Mucosa of stomach (tissue), 1 donor: ENCODE measurements around the gene TRANK1.

Source experiments
- H3K27me3 ChIP-seq: one replicate; pipeline ENCODE4 v1.7.0; 2013; ENCODE audit warnings: mild to moderate bottlenecking, low read length; ENCODE audit not compliant: control insufficient read depth, insufficient read depth
- H3K36me3 ChIP-seq: one replicate; pipeline ENCODE4 v1.7.0; 2013; ENCODE audit warnings: low read length; ENCODE audit not compliant: control insufficient read depth, insufficient read depth
- H3K4me1 ChIP-seq: one replicate; pipeline ENCODE4 v1.7.0; 2013; ENCODE audit warnings: mild to moderate bottlenecking, low read length; ENCODE audit not compliant: control insufficient read depth, insufficient read depth
- H3K4me3 ChIP-seq: one replicate; pipeline ENCODE4 v1.7.0; 2013; ENCODE audit warnings: low read length
- H3K9ac ChIP-seq: one replicate; pipeline ENCODE4 v1.7.0; 2013; ENCODE audit warnings: mild to moderate bottlenecking, low read length, moderate library complexity
- H3K9me3 ChIP-seq: one replicate; pipeline ENCODE4 v1.7.0; 2013; ENCODE audit warnings: mild to moderate bottlenecking, low read length, moderate library complexity; ENCODE audit not compliant: control insufficient read depth
- donor health status: Pancreatic carcinoma.

The TRANK1 gene

GRCh38 chr3:36843065-36844051 lies 101.5 kb downstream of the TRANK1 start:
- H3K36me3 ChIP-seq = peaks cover 7% of the 10 kb centered on the region
- no peak overlapping the region for H3K4me3 ChIP-seq
- H3K4me1 ChIP-seq = no peaks in the 10 kb centered on the region
- no peaks in the 10 kb centered on the region for H3K27me3 ChIP-seq
- no peak overlapping the region for H3K9ac ChIP-seq
- no peaks in the 10 kb centered on the region for H3K9me3 ChIP-seq

GRCh38 chr3:36842275-36842674 lies 102.6 kb downstream of the TRANK1 start:
- no peak overlapping the region for H3K9ac ChIP-seq
- H3K27me3 ChIP-seq = no peaks in the 10 kb centered on the region
- H3K36me3 ChIP-seq = peaks cover 7% of the 10 kb centered on the region
- no peak overlapping the region for H3K4me3 ChIP-seq
- no peaks in the 10 kb centered on the region for H3K4me1 ChIP-seq
- H3K9me3 ChIP-seq = no peaks in the 10 kb centered on the region

- no peaks in the 10 kb centered on the region for H3K4me1 ChIP-seq
- H3K9ac ChIP-seq = no peak overlapping the region
- no peak overlapping the region for H3K4me3 ChIP-seq
- no peaks in the 10 kb centered on the region for H3K27me3 ChIP-seq
- peaks cover 7% of the 10 kb centered on the region for H3K36me3 ChIP-seq
- no peaks in the 10 kb centered on the region for H3K9me3 ChIP-seq
Observed at GRCh38 chr3:36840453-36840921, 104.4 kb downstream of the TRANK1 start.

DNA sequence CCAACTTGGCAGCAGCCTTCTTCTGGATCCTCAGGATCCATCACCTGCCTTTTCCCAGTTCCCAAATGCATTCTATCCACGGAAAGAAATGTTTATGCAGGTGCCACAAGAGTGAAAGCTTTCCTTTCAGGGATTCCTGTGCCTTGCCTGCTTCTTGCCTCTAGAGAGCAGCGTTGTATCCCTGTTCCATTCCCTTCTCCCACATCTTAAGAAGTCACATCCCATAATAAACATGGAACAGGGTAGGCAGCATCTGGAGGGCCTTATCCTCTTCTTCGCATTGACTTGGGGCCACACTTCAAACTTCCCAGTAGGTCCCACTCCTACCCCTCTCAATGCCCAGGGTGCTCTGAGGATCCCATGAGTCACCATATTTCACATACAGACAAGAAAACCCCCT lies 107.8 kb downstream of the TRANK1 start:
- Histone ChIP-seq H3K9ac (no peak overlapping the region), H3K36me3 (peaks cover 7% of the 10 kb centered on the region), H3K9me3 (no peaks in the 10 kb centered on the region), H3K4me3 (no peak overlapping the region), H3K4me1 (no peaks in the 10 kb centered on the region), H3K27me3 (no peaks in the 10 kb centered on the region)

DNA sequence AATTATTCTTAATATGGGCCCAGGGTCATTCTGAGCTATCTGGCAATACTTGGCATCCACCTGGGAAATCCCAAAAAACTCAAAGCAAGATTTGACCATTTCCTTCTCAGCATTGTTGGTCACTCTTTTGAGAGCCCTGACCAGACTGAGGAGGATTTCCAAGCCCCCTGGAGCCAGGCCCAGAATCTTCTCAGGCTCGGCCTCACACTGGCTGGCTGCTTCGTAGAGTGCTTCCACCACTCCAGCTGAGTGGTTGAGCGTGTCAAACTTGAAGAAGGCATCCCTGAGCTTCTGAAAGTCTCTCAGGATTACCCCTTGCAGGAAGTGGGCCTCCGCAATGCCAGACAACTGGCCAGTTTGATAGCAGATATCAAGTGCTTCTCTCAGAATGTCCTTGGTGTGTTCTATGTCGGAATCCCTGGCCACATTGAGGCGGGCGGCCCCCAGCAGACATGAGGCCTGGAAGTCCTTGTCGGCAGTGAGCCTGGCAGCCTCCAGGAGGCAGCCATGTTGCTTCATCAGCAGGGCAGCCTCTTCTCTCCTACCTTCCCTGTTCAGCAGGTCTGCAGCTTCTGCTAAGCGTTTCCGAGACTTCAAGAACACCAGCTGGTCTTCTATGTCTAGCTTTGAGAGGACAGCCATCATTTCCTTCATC lies 111.6 kb downstream of the TRANK1 start:
- H3K27me3 ChIP-seq = no peaks in the 10 kb centered on the region
- no peaks in the 10 kb centered on the region for H3K9me3 ChIP-seq
- H3K36me3 ChIP-seq = no peaks in the 10 kb centered on the region
- H3K4me3 ChIP-seq = no peak overlapping the region
- H3K4me1 ChIP-seq = no peaks in the 10 kb centered on the region
- H3K9ac ChIP-seq = no peak overlapping the region

DNA sequence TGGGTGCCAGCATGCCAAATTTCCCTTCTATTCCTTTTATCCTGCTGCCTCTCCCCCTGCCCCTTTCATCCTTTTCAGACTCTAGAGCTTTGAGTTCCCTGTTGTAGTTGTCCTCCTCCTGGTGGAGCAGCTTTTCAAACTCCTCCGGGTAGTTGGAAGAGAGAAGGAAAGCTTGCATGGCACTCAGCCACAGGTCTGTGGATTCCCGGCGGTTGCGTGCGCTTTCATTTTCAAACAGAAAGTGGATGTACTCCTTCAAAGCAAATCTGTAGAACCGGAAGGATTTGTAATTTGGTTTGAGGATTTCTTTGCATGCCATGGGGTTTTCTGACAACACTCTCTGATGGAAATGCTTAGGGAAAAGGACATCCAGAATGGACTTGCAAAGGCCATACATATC lies 112.4 kb downstream of the TRANK1 start:
- no peaks in the 10 kb centered on the region for H3K4me1 ChIP-seq
- no peaks in the 10 kb centered on the region for H3K9me3 ChIP-seq
- no peaks in the 10 kb centered on the region for H3K36me3 ChIP-seq
- no peak overlapping the region for H3K9ac ChIP-seq
- H3K4me3 ChIP-seq = no peak overlapping the region
- no peaks in the 10 kb centered on the region for H3K27me3 ChIP-seq

- no peak overlapping the region for H3K9ac ChIP-seq
- H3K9me3 ChIP-seq = no peaks in the 10 kb centered on the region
- no peaks in the 10 kb centered on the region for H3K36me3 ChIP-seq
- no peaks in the 10 kb centered on the region for H3K4me1 ChIP-seq
- H3K27me3 ChIP-seq = no peaks in the 10 kb centered on the region
- H3K4me3 ChIP-seq = no peak overlapping the region
Observed at GRCh38 chr3:36827133-36827532, 117.7 kb downstream of the TRANK1 start.

GRCh38 chr3:36826240-36826639 lies 118.6 kb downstream of the TRANK1 start:
- H3K9ac ChIP-seq = no peak overlapping the region
- H3K36me3 ChIP-seq = no peaks in the 10 kb centered on the region
- H3K27me3 ChIP-seq = no peaks in the 10 kb centered on the region
- no peak overlapping the region for H3K4me3 ChIP-seq
- no peaks in the 10 kb centered on the region for H3K9me3 ChIP-seq
- H3K4me1 ChIP-seq = no peaks in the 10 kb centered on the region

DNA sequence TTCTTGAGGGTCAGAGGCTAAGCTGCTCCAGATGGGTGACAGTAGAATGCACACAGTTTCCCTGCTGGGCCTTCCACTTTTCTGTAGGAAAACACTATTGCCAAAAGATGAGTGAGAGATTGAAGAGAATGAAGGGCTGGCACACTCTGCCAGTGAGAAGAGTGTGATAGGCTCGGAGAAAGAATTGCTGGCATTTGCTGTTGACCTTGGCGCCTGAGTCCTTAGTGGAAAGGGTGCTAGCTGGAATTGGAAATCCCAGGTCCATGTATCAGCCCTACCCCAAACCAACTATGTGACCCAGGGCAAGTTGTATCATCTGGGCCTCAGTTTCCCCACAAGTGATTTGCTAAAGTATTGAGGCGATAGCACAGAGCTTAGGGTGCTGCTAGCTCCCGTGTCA lies 120.4 kb downstream of the TRANK1 start:
- H3K9ac ChIP-seq = no peak overlapping the region
- H3K27me3 ChIP-seq = no peaks in the 10 kb centered on the region
- H3K4me3 ChIP-seq = no peak overlapping the region
- no peaks in the 10 kb centered on the region for H3K9me3 ChIP-seq
- no peaks in the 10 kb centered on the region for H3K4me1 ChIP-seq
- H3K36me3 ChIP-seq = no peaks in the 10 kb centered on the region

GRCh38 chr3:36823806-36824205 lies 121.0 kb downstream of the TRANK1 start:
- no peaks in the 10 kb centered on the region for H3K36me3 ChIP-seq
- no peaks in the 10 kb centered on the region for H3K9me3 ChIP-seq
- no peaks in the 10 kb centered on the region for H3K27me3 ChIP-seq
- no peak overlapping the region for H3K9ac ChIP-seq
- H3K4me1 ChIP-seq = no peaks in the 10 kb centered on the region
- no peak overlapping the region for H3K4me3 ChIP-seq

DNA sequence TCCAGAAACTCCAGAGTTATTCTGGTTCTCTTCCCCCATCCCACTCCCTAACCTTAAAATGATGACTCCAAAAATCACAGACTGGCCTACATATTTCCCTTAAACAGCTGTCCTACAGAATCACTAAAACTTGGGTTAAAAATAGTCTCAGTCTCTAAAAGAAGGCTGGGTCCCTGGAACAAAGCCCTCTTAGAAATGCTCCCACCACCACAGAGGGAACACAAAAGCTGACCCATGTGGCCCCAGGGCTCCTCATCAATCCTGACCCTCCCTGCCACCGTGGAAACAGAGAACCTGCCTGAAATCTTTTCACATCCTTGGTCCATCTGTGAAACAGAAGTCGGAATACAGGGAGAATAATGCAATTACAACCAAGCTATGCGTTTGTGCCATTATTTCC lies 124.8 kb downstream of the TRANK1 start:
- H3K36me3 ChIP-seq = no peaks in the 10 kb centered on the region
- no peak overlapping the region for H3K4me3 ChIP-seq
- H3K4me1 ChIP-seq = no peaks in the 10 kb centered on the region
- H3K27me3 ChIP-seq = no peaks in the 10 kb centered on the region
- H3K9ac ChIP-seq = no peak overlapping the region
- H3K9me3 ChIP-seq = no peaks in the 10 kb centered on the region

DNA sequence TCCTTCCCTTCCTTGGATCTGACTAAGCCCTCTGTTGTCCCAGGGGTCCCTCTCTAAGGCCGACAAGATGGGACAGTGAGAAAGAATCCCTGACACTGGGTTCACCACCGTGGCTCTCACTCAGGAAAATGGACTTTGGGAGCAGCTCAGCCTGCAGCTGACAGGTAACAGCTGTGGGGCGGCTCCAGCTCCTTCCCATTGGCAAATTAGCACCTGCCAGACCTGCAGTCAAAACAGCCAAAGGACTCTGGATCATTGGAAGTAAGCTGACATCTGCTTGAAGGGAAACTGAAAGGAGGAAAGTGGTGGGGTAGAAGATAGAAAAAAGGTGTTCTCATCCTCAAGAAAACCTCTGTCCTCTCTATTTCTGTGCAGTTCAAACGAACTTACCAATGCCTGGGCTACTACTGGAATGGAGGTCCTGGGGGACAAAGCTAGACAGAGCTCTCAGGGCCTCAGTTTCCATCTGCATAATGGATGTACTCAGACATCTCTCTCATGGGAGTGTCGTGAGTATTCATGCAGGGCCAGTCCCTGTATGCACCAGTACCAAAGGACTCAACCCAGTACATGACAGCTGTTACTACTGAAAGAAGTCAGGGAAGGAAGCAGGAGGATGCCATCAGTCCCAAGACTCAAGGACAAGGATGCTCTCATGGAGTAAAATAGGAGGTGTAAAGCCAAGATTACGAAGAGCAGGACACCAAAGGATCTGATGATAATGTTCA lies 126.9 kb downstream of the TRANK1 start:
- no peaks in the 10 kb centered on the region for H3K27me3 ChIP-seq
- no peak overlapping the region for H3K9ac ChIP-seq
- H3K9me3 ChIP-seq = no peaks in the 10 kb centered on the region
- H3K4me3 ChIP-seq = no peak overlapping the region
- no peaks in the 10 kb centered on the region for H3K4me1 ChIP-seq
- H3K36me3 ChIP-seq = no peaks in the 10 kb centered on the region
